HepG2 (cell line): ENCODE results near the gene LGI4. TPM values are rescaled to one million over a fixed set of nuclear protein-coding genes. Genes with fewer than 3 reads are reported as not detected.
A peak's percentile ranks its signal among the peaks of the same experiment; 100 is the strongest.

ENCODE experiments used
- ATAC-seq: fragments of 200-7000 bp; cut with Tn5 transposase; 3 replicates; pipeline ENCODE4 v1.9.1; 2020; ENCODE audit warnings: mild to moderate bottlenecking, moderate library complexity
- BruUV-seq: library from RNA; stranded (reverse); fragments of 400-500 nt; replicated peaks from 2 replicates; lab custom pipeline; 2021; lab: Mats Ljungman, UMichigan
- CTCF ChIA-PET: fragments of 300-600 bp; formaldehyde crosslinking; extraction: SDS; loops from one replicate; lab custom pipeline; 2021; ENCODE audit warnings: low total read pairs, inconsistent platforms, low intra/inter-chr PET ratio; lab: Yijun Ruan, JAX
- POLR2A ChIA-PET: fragments of 350-600 bp; sonication (Branson Sonifier 250); formaldehyde crosslinking; loops from one replicate; lab custom pipeline; 2020; ENCODE audit warnings: antibody characterized with exemption, inconsistent platforms; lab: Yijun Ruan, JAX
- DNase-seq: peaks from one replicate; pipeline ENCODE4 v3.0.0-alpha.2; 2015; ENCODE audit warnings: low spot score
- FAIRE-seq: peaks from 3 replicates; lab custom pipeline; 2011; peaks lifted over from hg19 to GRCh38; lab: Jason Lieb, UNC
- H2AFZ ChIP-seq: one replicate; pipeline ENCODE4 v1.6.1; 2011; ENCODE audit warnings: low read length, inconsistent platforms
- H3K27ac ChIP-seq: fragments of 300-600 bp; 3 replicates; pipeline ENCODE4 v1.8.0; 2011; ENCODE audit warnings: mixed run types, mild to moderate bottlenecking, mixed read lengths, low read length, inconsistent platforms; ENCODE audit not compliant: insufficient read depth; ENCODE audit errors: extremely low read length
- H3K27me3 ChIP-seq, 2 experiments: fragments of 200-600 bp in 1 of 2; 2 replicates in 1 of 2; 3 replicates in 1 of 2; pipeline versions ENCODE4 v1.6.0 to v1.8.0; 2011; ENCODE audit warnings: low read length in 2 of 2, mild to moderate bottlenecking in 2 of 2, moderate library complexity in 2 of 2, inconsistent platforms in 1 of 2; ENCODE audit not compliant: insufficient read depth in 2 of 2, control insufficient read depth in 1 of 2
- H3K36me3 ChIP-seq, 2 experiments: fragments of 200-600 bp in 1 of 2; replicated peaks in 1 of 2; 2 replicates in 1 of 2; 3 replicates in 1 of 2; pipeline versions ENCODE4 v1.5.1 to v1.8.0; 2011; ENCODE audit warnings: low read length in 2 of 2, inconsistent platforms in 1 of 2; ENCODE audit not compliant: insufficient read depth in 2 of 2, control insufficient read depth in 1 of 2
- H3K4me1 ChIP-seq: 2 replicates; pipeline ENCODE4 v1.5.1; 2012; ENCODE audit warnings: low read length, inconsistent platforms; ENCODE audit not compliant: insufficient read depth
- H3K4me2 ChIP-seq: 2 replicates; pipeline ENCODE4 v1.6.0; 2011; ENCODE audit warnings: low read depth, low read length, inconsistent platforms
- H3K4me3 ChIP-seq, 3 experiments: fragments of 200-600 bp in 1 of 3; sonication (generic), shearing (Covaris generic) in 1 of 3; replicated peaks in 1 of 3; 2 replicates each; pipeline ENCODE4 v1.5.1; 2011 to 2016; ENCODE audit warnings: low read length in 3 of 3, inconsistent platforms in 2 of 3, low read depth in 2 of 3, mild to moderate bottlenecking in 2 of 3, control low read depth in 1 of 3, mixed read lengths in 1 of 3; ENCODE audit not compliant: insufficient read depth in 1 of 3
- H3K79me2 ChIP-seq: one replicate; pipeline ENCODE4 v1.6.1; 2011; ENCODE audit warnings: low read length, inconsistent platforms; ENCODE audit not compliant: insufficient read depth
- H3K9ac ChIP-seq: 2 replicates; pipeline ENCODE4 v1.6.0; 2011; ENCODE audit warnings: mild to moderate bottlenecking, low read depth, low read length, inconsistent platforms; ENCODE audit not compliant: insufficient read depth
- H3K9me3 ChIP-seq: 2 replicates; pipeline ENCODE4 v1.5.1; 2012; ENCODE audit warnings: mild to moderate bottlenecking, low read length
- H4K20me1 ChIP-seq: 2 replicates; pipeline ENCODE4 v1.6.0; 2011; ENCODE audit warnings: inconsistent platforms, mild to moderate bottlenecking, low read length, moderate library complexity; ENCODE audit not compliant: insufficient read depth
- ADNP ChIP-seq: sonication (generic); formaldehyde crosslinking; IDR thresholded peaks from 2 replicates; pipeline ENCODE4 v1.4.0; 2020; ENCODE audit warnings: missing genetic modification reagents
- ASH2L ChIP-seq: fragments of 300-600, 200-600 bp; sonication (generic); IDR thresholded peaks from 2 replicates; pipeline ENCODE4 v1.7.0; 2017; ENCODE audit warnings: low read depth, mild to moderate bottlenecking, moderate library complexity, mixed read lengths, low read length; ENCODE audit not compliant: insufficient read length
- BCL3 ChIP-seq: sonication (generic); formaldehyde crosslinking; IDR thresholded peaks from 2 replicates; pipeline ENCODE4 v1.5.1; 2020; ENCODE audit warnings: mild to moderate bottlenecking, missing genetic modification reagents, moderate library complexity
- FOSL2 ChIP-seq: sonication (generic); formaldehyde crosslinking; IDR thresholded peaks from 2 replicates; pipeline ENCODE4 v1.4.0; 2020; ENCODE audit warnings: missing genetic modification reagents
- GABPA ChIP-seq, 2 experiments: IDR thresholded peaks; 2 replicates each; pipeline ENCODE4 v1.6.1; 2011 to 2016; ENCODE audit warnings: low read depth in 2 of 2, low read length in 1 of 2, missing biosample characterization in 1 of 2, missing genetic modification characterization in 1 of 2
- GATAD1 ChIP-seq: IDR thresholded peaks from 2 replicates; pipeline ENCODE4 v1.6.1; 2016; ENCODE audit warnings: missing genetic modification reagents, missing compliant biosample characterization
- KDM2A ChIP-seq: sonication (generic); formaldehyde crosslinking; IDR thresholded peaks from 2 replicates; pipeline ENCODE4 v1.4.0; 2020; ENCODE audit warnings: low read depth, missing genetic modification reagents, borderline replicate concordance
- SMAD1 ChIP-seq: sonication (generic); formaldehyde crosslinking; IDR thresholded peaks from 2 replicates; pipeline ENCODE4 v1.4.0; 2020; ENCODE audit warnings: missing genetic modification reagents, low read depth, mild to moderate bottlenecking, borderline replicate concordance
- SUZ12 ChIP-seq: fragments of 150-350 bp; IDR thresholded peaks from 2 replicates; pipeline ENCODE4 v1.6.1; 2014; ENCODE audit warnings: low read depth, low read length
- TFE3 ChIP-seq: IDR thresholded peaks from 2 replicates; pipeline ENCODE4 v1.6.1; 2016
- ZKSCAN5 ChIP-seq: sonication (generic); formaldehyde crosslinking; IDR thresholded peaks from 2 replicates; pipeline ENCODE4 v1.5.1; 2020; ENCODE audit warnings: mild to moderate bottlenecking, missing genetic modification reagents
- ZMYM3 ChIP-seq: sonication (generic); formaldehyde crosslinking; IDR thresholded peaks from 2 replicates; pipeline ENCODE4 v1.5.1; 2020; ENCODE audit warnings: mild to moderate bottlenecking, missing genetic modification reagents
- ZNF335 ChIP-seq: sonication (generic); formaldehyde crosslinking; IDR thresholded peaks from 2 replicates; pipeline ENCODE4 v1.4.0; 2020; ENCODE audit warnings: missing genetic modification reagents
- ZNF556 ChIP-seq: sonication (generic); formaldehyde crosslinking; IDR thresholded peaks from 2 replicates; pipeline ENCODE4 v1.4.0; 2020; ENCODE audit warnings: mild to moderate bottlenecking, missing genetic modification reagents, borderline replicate concordance
- ZNF562 ChIP-seq: sonication (generic); formaldehyde crosslinking; IDR thresholded peaks from 2 replicates; pipeline ENCODE4 v1.8.0; 2022; ENCODE audit warnings: missing genetic modification reagents, borderline replicate concordance
- ZNF605 ChIP-seq: sonication (generic); formaldehyde crosslinking; IDR thresholded peaks from 2 replicates; pipeline ENCODE4 v1.8.0; 2022; ENCODE audit warnings: mild to moderate bottlenecking, missing genetic modification reagents
- ZNF629 ChIP-seq: sonication (generic); formaldehyde crosslinking; conservative IDR thresholded peaks from 2 replicates; pipeline ENCODE4 v1.5.0; 2020; ENCODE audit warnings: missing genetic modification reagents
- ZNF713 ChIP-seq: sonication (generic); formaldehyde crosslinking; IDR thresholded peaks from 2 replicates; pipeline ENCODE4 v1.4.0; 2020; ENCODE audit warnings: mild to moderate bottlenecking, missing genetic modification reagents
- WGBS: methylation state at CpG from one replicate; pipeline ENCODE4 v1.1.6; 2017; ENCODE audit warnings: low lambda C conversion rate; 5-methylcytosine and 5-hydroxymethylcytosine counted together
- in situ Hi-C: cut with HindIII; loops from 2 replicates; pipeline ENCODE4 v1.10.0; 2017; ENCODE audit warnings: low pct_unique_long_range_greater_than_20kb; ENCODE audit not compliant: extremely low pct_ligation_motif_present
- intact Hi-C: fragments of 100-400 bp; cut with micrococcal nuclease; formaldehyde crosslinking; loops from one replicate; pipeline ENCODE4 v1.10.0; 2022; ENCODE audit not compliant: unreplicated experiment
- polyA plus RNA-seq, 8 experiments: library from polyadenylated mRNA; depleted of rRNA in 3 of 8; stranded (reverse) in 7 of 8; unstranded in 1 of 8; fragments of >200 nt; fragmentation: Illumina TruSeq in 4 of 8; extraction: Trizol in 4 of 8; gene quantifications; 2 replicates each; pipeline versions ENCODE4 v1.2.1 to v1.2.3, GENCODE V29; 2011 to 2016; ENCODE audit warnings: low read depth in 4 of 8, missing spikeins in 1 of 8, mixed read lengths in 1 of 8; ENCODE audit not compliant: insufficient read depth in 1 of 8
- total RNA-seq, 5 experiments: library from RNA; depleted of rRNA; stranded (reverse); fragments of >200 nt; fragmentation: Illumina TruSeq; extraction: Trizol; gene quantifications; 2 replicates each; pipeline ENCODE4 v1.2.3, GENCODE V29; 2016; ENCODE audit warnings: low read depth in 1 of 5

LGI4 gene
- total and polyA plus RNA-seq, 2 of the 13 experiments (the other 11 are each of a cell fraction or from before 2014, with no cell fraction given): 2.8 TPM; not detected in 1

GRCh38 chr19:35136977-35137702, 2.3 kb upstream of the LGI4 start (continued):
- TF ChIP-seq BCL3 (no peak), ASH2L (no peak), ZNF713 (CRISPR knock-in tag) (no peak), ZNF335 (CRISPR knock-in tag) (no peak), TFE3 (peak; percentile 69), GABPA (IDR thresholded peaks at IDR 0.05; ENCODE audit: low read depth, low read length) (no peak), GABPA (CRISPR knock-in tag; IDR thresholded peaks at IDR 0.05; ENCODE audit: low read depth) (peak; percentile 42; the same call in 1 of the 2 replicates), ZKSCAN5 (CRISPR knock-in tag) (no peak), FOSL2 (CRISPR knock-in tag) (peak; percentile 7; the same call in 1 of the 2 replicates), GATAD1 (CRISPR knock-in tag) (no peak)

- intact Hi-C loops (no loop called here), in situ Hi-C loops (loop anchor here (5.0 kb wide), 1 partner anchor 69 kb away; no protein-coding TSS in a partner anchor)
- ATAC-seq: no peak
- ChIA-PET CTCF (interaction anchor here (1.6 kb wide), 1 partner anchor 22 kb away, joined by 11 read pairs; the partner anchor contains the start of gene FXYD3), POLR2A (interaction anchor here (1.5 kb wide), 1 partner anchor 70 kb away, joined by 3 read pairs; no protein-coding TSS in a partner anchor)
- 75% methylated on average over 10 of the region's 11 CpGs for WGBS
- peak overlapping the region; percentile 59 for H3K27ac ChIP-seq
- H3K4me1 ChIP-seq: peaks cover 86% of the 10 kb centered on the region
- FAIRE-seq: no peak
- no peaks in the 10 kb centered on the region for H3K79me2 ChIP-seq
- H4K20me1 ChIP-seq: no peaks in the 10 kb centered on the region
- no TSS peak for BruUV-seq
- TF ChIP-seq KDM2A (CRISPR knock-in tag) (no peak), ZNF556 (CRISPR knock-in tag) (0 out of 2 replicates have a peak, but pooled peaks have one; percentile 2), ZNF629 (CRISPR knock-in tag) (peak; percentile 92), ZNF562 (no peak), SUZ12 (no peak), ZNF605 (CRISPR knock-in tag) (peak; percentile 28; the same call in 1 of the 2 replicates), ZMYM3 (CRISPR knock-in tag) (peak; percentile 80; the same call in 1 of the 2 replicates), ADNP (CRISPR knock-in tag) (0 out of 2 replicates have a peak, but pooled peaks have one; percentile 50), SMAD1 (CRISPR knock-in tag) (0 out of 2 replicates have a peak, but pooled peaks have one; percentile 9)
- H2AFZ ChIP-seq: no peak overlapping the region
- H3K27me3 ChIP-seq: no peaks in the 10 kb centered on the region
- no peaks in the 10 kb centered on the region for H3K36me3 ChIP-seq
- no peak overlapping the region for H3K9ac ChIP-seq
- H3K9me3 ChIP-seq: no peaks in the 10 kb centered on the region
- no peak for DNase-seq
- H3K4me2 ChIP-seq: peak overlapping the region; percentile 50; the same call in 1 of the 2 replicates
- peak overlapping the region in 1 of 3 experiments; percentile 24; a peak in 1 of 6 replicates for H3K4me3 ChIP-seq
Measured at GRCh38 chr19:35136231-35136630, 1.4 kb upstream of the LGI4 start.
